Measurements from ENCODE around the gene OPRM1.

DNA sequence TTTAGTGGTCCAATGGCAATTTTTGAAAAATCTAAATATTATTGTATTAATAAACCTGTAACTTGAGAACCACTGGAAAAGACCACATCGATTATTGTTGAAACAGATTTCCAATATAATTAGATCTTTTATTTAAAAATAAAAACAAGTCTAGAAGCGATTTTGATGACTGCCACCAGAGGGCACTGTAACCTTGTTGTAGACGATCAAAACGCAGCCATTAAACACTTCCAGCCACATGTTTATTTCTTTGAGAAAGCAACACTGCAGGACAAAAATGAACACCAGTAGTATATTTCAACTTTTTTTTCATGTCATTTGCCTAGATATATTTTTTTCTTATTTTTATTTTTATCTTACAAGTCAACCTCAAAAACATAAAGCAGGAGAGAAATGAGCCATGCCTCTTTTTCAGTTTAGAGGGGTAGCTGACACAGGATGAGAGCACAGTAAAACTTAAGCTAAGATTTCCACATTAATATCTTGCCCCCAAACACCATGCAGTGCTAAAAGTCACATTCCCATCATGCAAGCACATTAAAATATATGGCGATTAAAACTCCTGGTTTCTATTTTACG is 115.4 kb downstream of the OPRM1 start:
- TF ChIP-seq TAF1 (IDR thresholded peaks at IDR 0.05; ENCODE audit: borderline replicate concordance, insufficient read depth, low read length) (no peak), REST (IDR thresholded peaks at IDR 0.05; ENCODE audit: insufficient read depth in 1 of 2, low read depth in 2 of 2, low read length in 2 of 2) (no peak), POLR2AphosphoS5 (IDR thresholded peaks at IDR 0.05; ENCODE audit: low read depth, low read length) (no peak)
